ENCODE data around the gene MFSD11. TPM values are rescaled to one million over a fixed set of nuclear protein-coding genes. Genes with fewer than 3 reads are reported as not detected.
A peak's percentile ranks its signal among the peaks of the same experiment; 100 is the strongest.

MFSD11 gene
- total RNA-seq, 2 experiments from 2014 or later = 55.1 to 63.1 TPM

DNA sequence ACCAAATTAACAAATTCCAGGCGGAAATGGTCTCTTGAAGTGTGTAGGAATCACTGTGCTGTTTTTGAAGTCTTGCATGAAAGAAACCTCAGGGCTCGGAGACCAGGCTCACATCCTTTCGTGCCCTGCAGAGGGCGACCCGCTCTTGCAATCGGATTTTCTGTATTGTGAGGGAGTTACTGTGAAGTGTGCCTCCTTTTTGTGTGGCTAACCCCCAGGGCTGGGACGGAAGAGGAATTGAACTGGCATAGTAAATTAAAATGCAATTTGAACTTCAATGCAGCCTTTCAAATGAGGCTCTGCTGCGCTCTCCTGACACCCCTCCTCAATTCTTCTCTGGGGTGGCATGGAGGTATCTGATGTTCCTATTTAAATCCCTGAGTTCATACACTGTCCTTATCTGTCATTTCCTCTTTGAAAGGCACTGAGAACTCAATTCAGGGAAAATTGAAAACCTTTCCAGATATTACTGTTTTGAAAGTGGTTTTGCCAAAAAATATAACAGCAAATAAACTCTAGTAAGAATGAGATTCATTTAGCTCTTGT, 78.7 kb downstream of the MFSD11 start:
- CTCF ChIA-PET (ENCODE audit: unreplicated experiment) = interaction anchor here (0.5 to 0.7 kb wide), 2 partner anchors 27 to 51 kb away, joined by 3 to 4 read pairs; no protein-coding TSS in a partner anchor
- peak; percentile 94 for DNase-seq (ENCODE audit: low spot score)
- Histone ChIP-seq H3K9me2 (ENCODE audit: insufficient read depth, low read length) (no peaks in the 10 kb centered on the region), H3K36me3 (ENCODE audit: insufficient read depth, low read length) (no peaks in the 10 kb centered on the region), H3K4me3 (ENCODE audit: low read depth, low read length, poor library complexity, severe bottlenecking) (no peak overlapping the region), H3K79me2 (ENCODE audit: insufficient read depth, low read depth, low read length) (no peaks in the 10 kb centered on the region), H4K20me1 (ENCODE audit: insufficient read depth, low read length) (no peaks in the 10 kb centered on the region), H3K4me2 (ENCODE audit: low read length) (peak overlapping the region; percentile 45), H2AFZ (ENCODE audit: low read length) (peak overlapping the region; percentile 86), H3K27ac (ENCODE audit: low read depth, low read length, poor library complexity, severe bottlenecking) (peak overlapping the region; percentile 31), H3K4me1 (ENCODE audit: insufficient read depth, low read length, poor library complexity, severe bottlenecking) (peaks cover 41% of the 10 kb centered on the region), H3K9me3 (ENCODE audit: low read length) (no peaks in the 10 kb centered on the region)
- intact Hi-C loops (cut with micrococcal nuclease; ENCODE audit: unreplicated experiment) = loop anchor here (1.0 to 5.0 kb wide), 7 partner anchors 23 to 250 kb away; no protein-coding TSS in a partner anchor
- TF ChIP-seq EZH2phosphoT487 (IDR thresholded peaks at IDR 0.05; ENCODE audit: borderline replicate concordance, low read depth, low read length) = no peak
- TF ChIP-seq, protein P1, sequence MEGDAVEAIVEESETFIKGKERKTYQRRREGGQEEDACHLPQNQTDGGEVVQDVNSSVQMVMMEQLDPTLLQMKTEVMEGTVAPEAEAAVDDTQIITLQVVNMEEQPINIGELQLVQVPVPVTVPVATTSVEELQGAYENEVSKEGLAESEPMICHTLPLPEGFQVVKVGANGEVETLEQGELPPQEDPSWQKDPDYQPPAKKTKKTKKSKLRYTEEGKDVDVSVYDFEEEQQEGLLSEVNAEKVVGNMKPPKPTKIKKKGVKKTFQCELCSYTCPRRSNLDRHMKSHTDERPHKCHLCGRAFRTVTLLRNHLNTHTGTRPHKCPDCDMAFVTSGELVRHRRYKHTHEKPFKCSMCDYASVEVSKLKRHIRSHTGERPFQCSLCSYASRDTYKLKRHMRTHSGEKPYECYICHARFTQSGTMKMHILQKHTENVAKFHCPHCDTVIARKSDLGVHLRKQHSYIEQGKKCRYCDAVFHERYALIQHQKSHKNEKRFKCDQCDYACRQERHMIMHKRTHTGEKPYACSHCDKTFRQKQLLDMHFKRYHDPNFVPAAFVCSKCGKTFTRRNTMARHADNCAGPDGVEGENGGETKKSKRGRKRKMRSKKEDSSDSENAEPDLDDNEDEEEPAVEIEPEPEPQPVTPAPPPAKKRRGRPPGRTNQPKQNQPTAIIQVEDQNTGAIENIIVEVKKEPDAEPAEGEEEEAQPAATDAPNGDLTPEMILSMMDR (conservative IDR thresholded peaks at IDR 0.05; ENCODE audit: low read length) = peak; percentile 100
- no TSS peak for BruUV-seq (replicated peaks)
- POLR2A ChIA-PET = interaction anchor here (0.5 to 1.6 kb wide), 3 partner anchors 9 to 165 kb away, joined by 3 to 4 read pairs (median 3); no protein-coding TSS in a partner anchor

DNA sequence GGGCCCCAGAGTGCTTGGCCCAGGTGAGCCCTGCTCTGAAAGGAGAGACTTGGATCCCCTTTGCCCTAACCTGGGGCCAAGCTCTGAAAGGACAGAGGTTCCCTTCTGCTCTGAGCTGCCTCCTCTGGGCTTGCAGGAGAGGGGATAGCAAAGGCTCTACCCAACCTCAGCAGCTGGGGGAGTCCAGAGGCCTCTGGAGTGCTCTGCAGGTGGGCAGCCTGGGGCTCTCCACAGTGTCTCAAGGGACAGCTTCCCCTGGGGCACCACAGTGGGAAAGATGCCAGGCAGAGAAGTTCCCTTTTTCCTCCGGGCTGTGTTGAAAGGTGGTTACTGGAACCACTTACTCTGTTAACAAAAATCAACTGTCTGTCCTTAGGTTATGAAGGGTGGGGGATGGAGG, 82.1 kb downstream of the MFSD11 start:
- DNase-seq (ENCODE audit: low spot score) = peak; percentile 74
- Histone ChIP-seq H3K4me1 (ENCODE audit: insufficient read depth, low read length, poor library complexity, severe bottlenecking) (peaks cover 41% of the 10 kb centered on the region), H3K27ac (ENCODE audit: low read depth, low read length, poor library complexity, severe bottlenecking) (no peak overlapping the region), H3K4me2 (ENCODE audit: low read length) (peak overlapping the region; percentile 47), H3K4me3 (ENCODE audit: low read depth, low read length, poor library complexity, severe bottlenecking) (no peak overlapping the region), H4K20me1 (ENCODE audit: insufficient read depth, low read length) (no peaks in the 10 kb centered on the region), H3K79me2 (ENCODE audit: insufficient read depth, low read depth, low read length) (no peaks in the 10 kb centered on the region), H3K9me3 (ENCODE audit: low read length) (no peaks in the 10 kb centered on the region), H3K36me3 (ENCODE audit: insufficient read depth, low read length) (no peaks in the 10 kb centered on the region), H2AFZ (ENCODE audit: low read length) (peak overlapping the region; percentile 31; the same call in 1 of the 2 replicates), H3K9me2 (ENCODE audit: insufficient read depth, low read length) (no peaks in the 10 kb centered on the region)
- TF ChIP-seq EZH2phosphoT487 (IDR thresholded peaks at IDR 0.05; ENCODE audit: borderline replicate concordance, low read depth, low read length) = no peak
- TF ChIP-seq, protein P1 (conservative IDR thresholded peaks at IDR 0.05; ENCODE audit: low read length) = peak; percentile 24; the same call in 1 of the 2 replicates
- ChIA-PET CTCF (ENCODE audit: unreplicated experiment) (no interaction called here), POLR2A (interaction anchor here (0.7 kb wide), 1 partner anchor 37 kb away, joined by 4 read pairs; no protein-coding TSS in a partner anchor)
- intact Hi-C loops (cut with micrococcal nuclease; ENCODE audit: unreplicated experiment) = loop anchor here (1.0 kb wide), 1 partner anchor 47 kb away; no protein-coding TSS in a partner anchor
- BruUV-seq (replicated peaks) = no TSS peak

DNA sequence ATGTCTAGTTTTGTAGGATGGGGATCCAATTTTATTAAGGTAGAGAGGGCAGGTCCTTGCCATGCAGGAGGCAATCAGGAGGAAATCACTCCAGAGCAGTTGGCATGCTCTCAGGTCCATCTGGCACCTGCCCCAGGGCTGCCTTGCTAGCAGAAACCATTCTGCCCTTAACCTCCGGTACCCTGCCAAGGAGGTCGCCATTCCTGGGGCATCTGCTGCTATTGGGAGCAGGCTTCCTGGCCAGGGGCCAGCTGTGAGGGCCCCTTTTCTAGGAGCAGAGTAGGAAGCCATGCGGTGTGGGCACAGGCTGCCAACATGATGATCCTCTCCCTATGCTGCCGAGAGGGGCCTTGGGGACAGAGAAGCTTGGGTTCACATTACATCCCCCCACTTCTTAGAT, 82.6 kb downstream of the MFSD11 start:
- H3K27ac ChIP-seq (ENCODE audit: low read depth, low read length, poor library complexity, severe bottlenecking) = no peak overlapping the region
- no peaks in the 10 kb centered on the region for H3K79me2 ChIP-seq (ENCODE audit: insufficient read depth, low read depth, low read length)
- H3K4me2 ChIP-seq (ENCODE audit: low read length) = peak overlapping the region; percentile 47
- intact Hi-C loops (cut with micrococcal nuclease; ENCODE audit: unreplicated experiment) = loop anchor here (1.0 kb wide), 1 partner anchor 47 kb away; no protein-coding TSS in a partner anchor
- H2AFZ ChIP-seq (ENCODE audit: low read length) = peak overlapping the region; percentile 31; the same call in 1 of the 2 replicates
- no peak for DNase-seq (ENCODE audit: low spot score)
- no peaks in the 10 kb centered on the region for H3K36me3 ChIP-seq (ENCODE audit: insufficient read depth, low read length)
- CTCF ChIA-PET (ENCODE audit: unreplicated experiment) = interaction anchor here (0.6 kb wide), 1 partner anchor 97 kb away, joined by 3 read pairs; no protein-coding TSS in a partner anchor
- no TSS peak for BruUV-seq (replicated peaks)
- no peaks in the 10 kb centered on the region for H3K9me2 ChIP-seq (ENCODE audit: insufficient read depth, low read length)
- H4K20me1 ChIP-seq (ENCODE audit: insufficient read depth, low read length) = no peaks in the 10 kb centered on the region
- peaks cover 41% of the 10 kb centered on the region for H3K4me1 ChIP-seq (ENCODE audit: insufficient read depth, low read length, poor library complexity, severe bottlenecking)
- H3K4me3 ChIP-seq (ENCODE audit: low read depth, low read length, poor library complexity, severe bottlenecking) = no peak overlapping the region
- TF ChIP-seq, protein P1 (conservative IDR thresholded peaks at IDR 0.05; ENCODE audit: low read length) = no peak
- no peaks in the 10 kb centered on the region for H3K9me3 ChIP-seq (ENCODE audit: low read length)
- POLR2A ChIA-PET = no interaction called here
